Measurements from ENCODE around the gene PRDM11.

Gene PRDM11

GRCh38 chr11:45267652-45268299, 121.3 kb downstream of the PRDM11 start:
- DNase-seq, result no peak

- no peak for DNase-seq
Measured at GRCh38 chr11:45269678-45270077, 123.2 kb downstream of the PRDM11 start.

GRCh38 chr11:45270946-45271716, 124.7 kb downstream of the PRDM11 start:
- no peak for DNase-seq

GRCh38 chr11:45272701-45273100, 126.3 kb downstream of the PRDM11 start:
- no peak for DNase-seq

- DNase-seq, result no peak
Measured at GRCh38 chr11:45273509-45273908, 127.1 kb downstream of the PRDM11 start.

DNA sequence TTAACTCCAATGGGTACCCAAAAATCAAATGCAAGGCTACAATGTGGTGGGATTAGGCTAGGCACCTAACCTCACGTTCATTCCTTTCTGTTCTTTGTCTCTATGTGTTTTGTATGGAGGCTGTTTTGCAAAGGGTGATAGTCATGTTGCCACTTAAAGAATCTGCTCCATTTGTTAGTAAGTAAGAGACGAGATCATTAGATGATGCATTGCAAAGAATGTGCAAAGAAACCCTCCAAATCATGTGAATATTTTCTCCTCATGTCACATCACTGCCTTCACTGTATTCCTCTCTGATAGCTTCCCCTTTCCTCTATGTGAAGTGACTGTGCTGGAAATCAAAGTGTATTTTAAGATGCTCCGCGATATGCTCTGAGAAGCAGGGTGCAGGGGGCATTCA, 127.8 kb downstream of the PRDM11 start:
- DNase-seq, result no peak

GRCh38 chr11:45275828-45276227, 129.4 kb downstream of the PRDM11 start:
- DNase-seq, result no peak

DNA sequence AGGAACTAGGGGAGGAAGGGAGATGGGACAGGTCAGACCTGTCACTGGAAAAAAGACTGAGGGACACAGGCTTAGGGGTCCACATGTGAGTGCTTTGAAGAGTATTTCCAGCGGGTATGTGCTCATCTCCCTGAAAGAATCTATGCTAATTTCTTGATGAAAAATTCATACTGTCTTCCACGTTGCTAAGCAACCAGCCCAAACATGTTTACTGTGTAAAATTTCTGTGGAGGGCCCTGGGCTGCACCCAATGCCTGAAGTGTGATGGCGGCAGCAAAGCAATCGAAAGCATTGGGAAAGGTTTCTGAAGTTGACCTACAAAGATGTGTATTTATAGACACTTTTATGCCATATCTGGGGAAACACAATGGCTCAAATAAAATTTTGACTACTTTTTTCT, 132.3 kb downstream of the PRDM11 start:
- DNase-seq, result no peak

DNA sequence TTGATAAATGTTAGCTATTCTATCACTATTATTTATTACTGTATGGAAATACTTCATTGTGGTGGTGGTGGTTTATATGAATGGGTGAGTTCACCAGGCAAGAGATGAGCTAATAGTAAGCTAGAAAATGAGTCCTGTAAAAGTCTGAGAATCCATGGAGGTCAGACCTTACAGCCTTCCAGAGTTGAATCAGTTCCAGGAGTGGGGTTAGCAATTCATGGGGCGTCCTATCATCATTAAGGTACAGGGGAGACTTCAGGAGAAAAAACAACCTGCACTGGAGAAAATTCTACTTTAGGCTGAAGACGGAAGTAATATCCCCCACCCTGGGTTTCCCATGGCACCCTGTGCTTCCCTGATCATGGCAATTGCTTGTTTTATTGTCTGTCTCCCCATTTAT, 133.2 kb downstream of the PRDM11 start:
- no peak for DNase-seq

- no peak for DNase-seq
Measured at GRCh38 chr11:45280449-45280848, 134.0 kb downstream of the PRDM11 start.

- DNase-seq, result no peak
Measured at GRCh38 chr11:45282081-45282480, 135.6 kb downstream of the PRDM11 start.

All from activated naive CD4-positive, alpha-beta T cell (primary cell).